Calu3 (cell line): ENCODE results near the gene ACACA. TPM values are rescaled to one million over a fixed set of nuclear protein-coding genes. Genes with fewer than 3 reads are reported as not detected.

Experiments
- BruUV-seq: library from RNA; stranded (reverse); fragments of 400-500 nt; replicated peaks from 2 replicates; lab custom pipeline; 2021; lab: Mats Ljungman, UMichigan
- CTCF ChIA-PET: fragments of 300-600 bp; sonication (Branson Sonifier 250); formaldehyde crosslinking; loops from one replicate; lab custom pipeline; 2022; ENCODE audit warnings: antibody characterized with exemption; lab: Charles Lee
- DNase-seq: peaks from one replicate; pipeline ENCODE4 v3.0.0; 2022
- H3K27ac Mint-ChIP-seq: one replicate; pipeline ENCODE4 v1.8.0; 2022; ENCODE audit warnings: mixed read lengths; ENCODE audit not compliant: unreplicated experiment
- H3K27me3 Mint-ChIP-seq: one replicate; pipeline ENCODE4 v1.8.0; 2022; ENCODE audit warnings: mixed read lengths; ENCODE audit not compliant: unreplicated experiment
- H3K36me3 Mint-ChIP-seq: one replicate; pipeline ENCODE4 v1.8.0; 2022; ENCODE audit warnings: mild to moderate bottlenecking, moderate library complexity, mixed read lengths; ENCODE audit not compliant: insufficient read depth, unreplicated experiment
- H3K4me1 Mint-ChIP-seq: one replicate; pipeline ENCODE4 v1.8.0; 2022; ENCODE audit warnings: mild to moderate bottlenecking, low read depth, mixed read lengths; ENCODE audit not compliant: unreplicated experiment
- H3K4me3 Mint-ChIP-seq: one replicate; pipeline ENCODE4 v1.8.0; 2022; ENCODE audit warnings: mild to moderate bottlenecking, low read depth, moderate library complexity, mixed read lengths; ENCODE audit not compliant: unreplicated experiment
- H3K9me3 Mint-ChIP-seq: one replicate; pipeline ENCODE4 v1.8.0; 2022; ENCODE audit warnings: low read depth, mixed read lengths; ENCODE audit not compliant: unreplicated experiment
- CTCF ChIP-seq: fragments of 200-600 bp; IDR thresholded peaks from one replicate; pipeline ENCODE4 v1.8.0; 2022; ENCODE audit warnings: antibody characterized with exemption; ENCODE audit not compliant: unreplicated experiment
- intact Hi-C: fragments of 100-400 bp; cut with micrococcal nuclease; formaldehyde crosslinking; loops from one replicate; pipeline ENCODE4 v1.10.0; 2022; ENCODE audit not compliant: unreplicated experiment
- total RNA-seq: library from RNA; stranded (reverse); gene quantifications from 2 replicates; pipeline ENCODE4 v1.2.3, GENCODE V29; 2022

The ACACA gene
- total RNA-seq, 1 experiment from 2014 or later, result 392 TPM

GRCh38 chr17:37261286-37261685, 145.3 kb downstream of the ACACA start:
- H3K9me3 Mint-ChIP-seq, result peaks cover 4% of the 10 kb centered on the region
- no peaks in the 10 kb centered on the region for H3K4me1 Mint-ChIP-seq
- H3K4me3 Mint-ChIP-seq, result no peak overlapping the region
- H3K27me3 Mint-ChIP-seq, result no peaks in the 10 kb centered on the region
- H3K27ac Mint-ChIP-seq, result no peak overlapping the region
- no peak for DNase-seq
- TF ChIP-seq CTCF, result no peak
- peaks cover 55% of the 10 kb centered on the region for H3K36me3 Mint-ChIP-seq
- no TSS peak for BruUV-seq
- CTCF ChIA-PET, result interaction anchor here (0.7 to 1.4 kb wide), 2 partner anchors 10 to 635 kb away, joined by 3 read pairs; no protein-coding TSS in a partner anchor
- intact Hi-C loops, result no loop called here

- BruUV-seq, result no TSS peak
- H3K27me3 Mint-ChIP-seq, result no peaks in the 10 kb centered on the region
- no peaks in the 10 kb centered on the region for H3K9me3 Mint-ChIP-seq
- TF ChIP-seq CTCF, result no peak
- DNase-seq, result no peak
- intact Hi-C loops, result no loop called here
- no peak overlapping the region for H3K4me3 Mint-ChIP-seq
- peaks cover 47% of the 10 kb centered on the region for H3K36me3 Mint-ChIP-seq
- H3K4me1 Mint-ChIP-seq, result no peaks in the 10 kb centered on the region
- CTCF ChIA-PET, result interaction anchor here (0.7 to 1.5 kb wide), 3 partner anchors 15 to 219 kb away, joined by 4 to 7 read pairs (median 5); no protein-coding TSS in a partner anchor
- H3K27ac Mint-ChIP-seq, result no peak overlapping the region
Measured at GRCh38 chr17:37259030-37259735, 147.5 kb downstream of the ACACA start.

- CTCF ChIA-PET, result interaction anchor here (0.6 kb wide), 1 partner anchor 199 kb away, joined by 3 read pairs; no protein-coding TSS in a partner anchor
- no peak for DNase-seq
- Mint-ChIP-seq H3K4me1 (no peaks in the 10 kb centered on the region), H3K36me3 (peaks cover 54% of the 10 kb centered on the region), H3K27me3 (no peaks in the 10 kb centered on the region), H3K4me3 (no peak overlapping the region), H3K9me3 (no peaks in the 10 kb centered on the region), H3K27ac (no peak overlapping the region)
- intact Hi-C loops, result no loop called here
- no TSS peak for BruUV-seq
- no peak for TF ChIP-seq CTCF
Measured at GRCh38 chr17:37256627-37257026, 150.0 kb downstream of the ACACA start.

GRCh38 chr17:37255432-37255831, 151.2 kb downstream of the ACACA start:
- DNase-seq, result no peak
- Mint-ChIP-seq H3K4me3 (no peak overlapping the region), H3K27ac (no peak overlapping the region), H3K36me3 (peaks cover 56% of the 10 kb centered on the region), H3K27me3 (no peaks in the 10 kb centered on the region), H3K4me1 (no peaks in the 10 kb centered on the region), H3K9me3 (no peaks in the 10 kb centered on the region)
- no TSS peak for BruUV-seq
- CTCF ChIA-PET, result interaction anchor here (0.5 to 0.8 kb wide), 3 partner anchors 118 to 1326 kb away, joined by 3 to 4 read pairs (median 3); no protein-coding TSS in a partner anchor
- TF ChIP-seq CTCF, result no peak
- intact Hi-C loops, result no loop called here
